Mesodermal cell (in vitro differentiated cells): Measurements from ENCODE around the gene ZC3H12A.
"Not testable (repeated sequence)": the region's sequence is repeated elsewhere in the genome, so short reads cannot be mapped to it uniquely, and the experiment has no call there.

Experiments
- H3K27ac ChIP-seq: 2 replicates; pipeline ENCODE4 v1.7.0; 2013; ENCODE audit warnings: mild to moderate bottlenecking, low read depth, low read length, moderate library complexity; ENCODE audit not compliant: severe bottlenecking
- H3K36me3 ChIP-seq: 2 replicates; pipeline ENCODE4 v1.7.1; 2013; ENCODE audit warnings: mild to moderate bottlenecking, low read length, moderate library complexity; ENCODE audit not compliant: control insufficient read depth, insufficient read depth
- H3K4me1 ChIP-seq: one replicate; pipeline ENCODE4 v1.7.1; 2013; ENCODE audit warnings: mild to moderate bottlenecking, low read length; ENCODE audit not compliant: insufficient read depth, control insufficient read depth, poor library complexity, severe bottlenecking
- H3K4me3 ChIP-seq: 2 replicates; pipeline ENCODE4 v1.7.0; 2013; ENCODE audit warnings: low read length, control low read depth, mild to moderate bottlenecking; ENCODE audit not compliant: insufficient read depth, poor library complexity, severe bottlenecking; ENCODE audit errors: extremely low read depth
- H3K9me3 ChIP-seq: 2 replicates; pipeline ENCODE4 v1.7.1; 2013; ENCODE audit warnings: mild to moderate bottlenecking, low read length, moderate library complexity; ENCODE audit not compliant: control insufficient read depth
- WGBS, 2 experiments: methylation state at CpG; one replicate each; pipeline ENCODE4 v1.1.5; 2013; ENCODE audit warnings: missing lambda C conversion rate in 2 of 2; ENCODE audit not compliant: insufficient coverage in 2 of 2; 5-methylcytosine and 5-hydroxymethylcytosine counted together

ZC3H12A gene

DNA sequence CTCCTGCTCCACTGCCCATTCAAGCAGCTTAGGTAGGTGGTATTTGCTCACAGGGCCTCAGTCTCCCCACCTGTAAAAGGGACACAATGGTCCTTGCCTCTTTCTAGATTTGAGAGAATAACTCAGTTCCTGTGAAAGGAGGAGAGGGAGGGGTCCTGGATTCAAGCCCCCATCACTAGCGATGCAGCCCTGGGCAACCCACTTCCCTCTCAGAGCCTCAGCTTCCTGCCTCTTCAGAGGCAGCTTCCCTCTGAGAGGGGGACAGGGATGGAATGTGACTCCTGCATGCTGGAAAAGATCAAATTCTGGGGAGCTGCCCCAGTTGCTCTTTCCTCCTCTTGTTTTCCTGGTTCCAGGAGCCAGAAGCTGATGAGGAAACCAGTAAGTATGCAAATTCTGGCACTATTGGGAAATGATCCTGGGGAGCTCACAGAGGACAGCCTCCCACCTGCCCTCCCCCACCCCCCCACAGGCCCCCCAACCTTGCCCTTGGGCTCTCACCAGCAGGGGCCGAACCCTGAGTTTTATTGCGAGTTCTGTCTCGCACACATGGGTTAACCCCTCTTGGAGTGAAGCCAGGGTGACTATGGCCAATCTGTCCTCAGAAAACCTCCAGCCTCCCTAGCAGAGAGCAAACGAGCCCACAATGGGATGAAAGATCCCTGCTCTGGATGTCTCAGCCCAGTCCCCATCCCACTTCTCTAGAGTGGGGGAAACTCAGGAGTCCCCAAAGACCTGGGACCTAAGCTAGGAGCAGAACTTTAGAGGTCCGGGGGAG is 11.7 kb downstream of the ZC3H12A start:
- Histone ChIP-seq H3K9me3 (no peaks in the 10 kb centered on the region), H3K4me1 (peaks cover 5% of the 10 kb centered on the region), H3K4me3 (no peak overlapping the region), H3K36me3 (peaks cover 57% of the 10 kb centered on the region), H3K27ac (no peak overlapping the region)
- WGBS, 2 experiments = 71 to 93% methylated on average over 1 to 3 of the region's 6 CpGs

DNA sequence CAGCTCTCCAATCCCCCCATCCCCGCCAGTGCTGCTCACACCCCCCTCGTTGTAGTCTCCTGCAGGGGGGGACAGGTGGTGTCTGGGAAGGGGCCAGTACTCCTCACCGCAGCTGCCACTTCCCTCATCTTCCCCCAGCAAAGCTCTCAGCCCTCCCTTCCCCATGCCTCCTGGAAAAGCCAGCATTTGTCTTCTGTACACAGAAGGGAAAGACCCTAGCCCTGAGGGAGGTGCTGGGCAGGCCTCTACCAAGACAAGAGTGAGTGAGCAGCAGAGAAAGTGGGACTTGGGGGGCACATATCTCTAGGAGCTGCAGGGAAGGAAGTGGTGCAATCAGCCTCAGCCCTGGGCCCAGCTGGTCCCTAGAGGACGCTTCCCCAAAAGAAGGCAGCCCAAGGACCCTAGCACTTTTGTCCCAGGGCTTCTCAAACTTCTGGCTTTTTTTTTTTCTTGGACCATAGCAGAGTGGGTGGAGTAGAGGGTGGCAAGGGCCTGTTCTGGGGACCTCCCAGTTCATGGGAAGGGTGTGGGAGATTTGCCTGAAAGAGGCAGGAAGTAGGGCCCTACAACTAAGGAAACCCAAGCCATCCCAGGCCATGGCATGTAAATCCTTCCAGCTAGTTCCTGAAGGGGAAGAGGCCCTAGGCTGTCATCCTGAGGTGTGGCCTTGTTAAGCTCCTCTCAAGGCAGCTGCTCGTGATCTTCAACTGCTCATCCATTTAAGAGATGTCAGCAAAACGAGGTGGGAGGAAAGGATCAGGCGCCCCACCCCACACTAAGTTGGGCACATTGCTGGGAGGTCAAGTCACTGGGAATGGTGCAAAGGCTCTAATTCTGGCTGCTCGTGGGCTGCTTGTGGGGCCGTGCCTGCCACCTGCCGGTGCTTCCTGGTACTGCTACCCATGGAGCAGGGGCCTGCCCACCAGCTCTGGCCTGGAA is 12.6 kb downstream of the ZC3H12A start:
- peaks cover 51% of the 10 kb centered on the region for H3K36me3 ChIP-seq
- no peak overlapping the region for H3K27ac ChIP-seq
- H3K9me3 ChIP-seq = no peaks in the 10 kb centered on the region
- H3K4me3 ChIP-seq = no peak overlapping the region
- 19 to 22% methylated on average over 4 to 6 of the region's 10 CpGs for WGBS, 2 experiments
- H3K4me1 ChIP-seq = peaks cover 5% of the 10 kb centered on the region

DNA sequence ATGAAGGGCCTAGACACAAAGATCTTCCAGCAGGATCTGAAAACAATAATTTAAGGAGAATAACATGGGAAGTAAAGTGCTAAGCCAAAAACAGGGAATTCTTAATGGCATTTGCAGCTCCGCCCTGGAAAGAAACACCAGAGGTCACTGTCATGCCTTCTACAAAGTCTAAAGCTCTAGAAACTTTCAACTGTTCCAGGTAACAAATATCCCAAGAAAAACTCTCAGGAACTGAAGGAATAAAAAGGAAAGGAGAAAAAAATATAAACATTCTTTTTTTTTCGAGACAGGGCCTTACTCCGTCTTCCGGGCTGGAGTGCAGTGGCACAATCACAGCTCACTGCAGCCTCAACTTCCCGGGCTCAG is 13.2 kb downstream of the ZC3H12A start:
- peaks cover 5% of the 10 kb centered on the region for H3K4me1 ChIP-seq
- no peaks in the 10 kb centered on the region for H3K9me3 ChIP-seq
- H3K36me3 ChIP-seq = peaks cover 50% of the 10 kb centered on the region
- H3K27ac ChIP-seq = no peak overlapping the region
- H3K4me3 ChIP-seq = no peak overlapping the region
- 85 to 86% methylated on average over 3 to 4 of the region's 5 CpGs for WGBS, 2 experiments

- H3K36me3 ChIP-seq = peaks cover 50% of the 10 kb centered on the region
- H3K9me3 ChIP-seq = no peaks in the 10 kb centered on the region
- no peaks in the 10 kb centered on the region for H3K4me1 ChIP-seq
- 100% methylated on average over 1 of the region's 2 CpGs; no CpG with 5 or more reads in 1 of the 2 experiments for WGBS, 2 experiments
- H3K27ac ChIP-seq = no peak overlapping the region
- no peak overlapping the region for H3K4me3 ChIP-seq
Observed at GRCh38 chr1:37493336-37494098, 19.1 kb downstream of the ZC3H12A start.

DNA sequence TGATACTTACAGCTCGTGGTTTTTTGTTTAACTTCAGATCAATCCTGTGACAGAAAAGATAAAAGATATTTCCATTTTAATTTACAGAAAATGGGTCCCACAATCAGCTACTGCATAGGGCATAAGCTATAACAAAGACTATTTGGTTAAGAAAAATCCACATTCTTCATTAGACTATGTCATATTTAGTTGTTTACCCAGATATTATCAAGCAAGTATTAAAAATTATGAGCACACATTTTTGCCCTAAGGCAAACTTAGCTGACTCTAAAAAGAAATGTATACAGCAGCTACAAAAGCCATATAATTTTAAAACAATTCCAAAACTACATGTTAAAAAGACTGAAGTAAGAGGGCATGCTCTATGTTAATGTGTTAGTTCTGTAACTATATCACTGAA is 21.5 kb downstream of the ZC3H12A start:
- H3K36me3 ChIP-seq = peaks cover 51% of the 10 kb centered on the region

DNA sequence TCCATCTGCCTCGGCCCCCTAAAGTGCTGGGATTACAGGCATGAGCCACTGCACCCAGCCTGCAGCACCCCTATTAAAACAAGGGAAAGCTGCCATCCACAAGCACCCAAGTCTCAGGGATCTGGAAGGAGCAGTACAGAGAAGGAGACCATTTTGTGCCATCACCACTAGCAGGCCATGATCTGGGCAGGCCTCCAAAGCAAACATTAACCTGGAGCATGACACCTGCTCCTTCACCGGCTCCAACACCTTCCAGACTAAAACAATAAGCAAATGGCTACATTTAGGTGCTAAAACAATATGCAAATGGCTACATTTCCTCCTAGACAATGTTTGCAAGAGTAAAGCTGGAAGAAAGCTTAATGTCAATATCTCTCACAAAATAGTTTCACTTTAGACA is 23.5 kb downstream of the ZC3H12A start:
- WGBS, 2 experiments = no CpG with 5 or more reads among the region's 2 CpGs
- Histone ChIP-seq H3K4me3 (no peak overlapping the region), H3K9me3 (no peaks in the 10 kb centered on the region), H3K36me3 (peaks cover 56% of the 10 kb centered on the region), H3K27ac (no peak overlapping the region), H3K4me1 (no peaks in the 10 kb centered on the region)

More for the DNA sequence above, 21.5 kb downstream of the ZC3H12A start:
- H3K27ac ChIP-seq = no peak overlapping the region
- no peak overlapping the region for H3K4me3 ChIP-seq
- 100% methylated on average over 1 of the region's 1 CpG; no CpG with 5 or more reads in 1 of the 2 experiments for WGBS, 2 experiments
- no peaks in the 10 kb centered on the region for H3K4me1 ChIP-seq
- H3K9me3 ChIP-seq = no peaks in the 10 kb centered on the region

- Histone ChIP-seq H3K4me1 (no peaks in the 10 kb centered on the region), H3K27ac (no peak overlapping the region), H3K9me3 (no peaks in the 10 kb centered on the region), H3K36me3 (peaks cover 55% of the 10 kb centered on the region), H3K4me3 (no peak overlapping the region)
- WGBS, 2 experiments = 91 to 100% methylated on average over 2 to 4 of the region's 4 CpGs
Observed at GRCh38 chr1:37498872-37499617, 24.7 kb downstream of the ZC3H12A start.

DNA sequence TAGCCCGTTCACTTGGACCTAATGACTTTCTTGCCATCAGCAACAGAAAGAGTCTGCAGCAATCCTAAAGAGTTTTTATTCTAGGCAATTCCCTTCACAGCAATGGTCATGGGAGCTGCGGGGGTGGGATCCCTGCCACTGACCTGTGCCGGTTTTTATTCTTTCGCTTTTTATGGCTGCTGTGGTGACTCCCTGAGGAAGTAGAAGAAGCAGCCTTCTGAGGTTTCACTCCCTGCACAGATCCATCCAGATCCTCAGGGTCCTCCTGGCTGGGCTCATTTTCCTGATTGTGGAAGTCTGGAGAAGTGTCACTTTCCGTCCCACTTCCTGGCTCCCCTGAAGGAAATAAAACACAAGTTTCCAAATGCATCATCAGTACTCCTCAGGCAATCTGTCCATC is 27.3 kb downstream of the ZC3H12A start:
- H3K36me3 ChIP-seq = peaks cover 67% of the 10 kb centered on the region
- no peaks in the 10 kb centered on the region for H3K4me1 ChIP-seq

DNA sequence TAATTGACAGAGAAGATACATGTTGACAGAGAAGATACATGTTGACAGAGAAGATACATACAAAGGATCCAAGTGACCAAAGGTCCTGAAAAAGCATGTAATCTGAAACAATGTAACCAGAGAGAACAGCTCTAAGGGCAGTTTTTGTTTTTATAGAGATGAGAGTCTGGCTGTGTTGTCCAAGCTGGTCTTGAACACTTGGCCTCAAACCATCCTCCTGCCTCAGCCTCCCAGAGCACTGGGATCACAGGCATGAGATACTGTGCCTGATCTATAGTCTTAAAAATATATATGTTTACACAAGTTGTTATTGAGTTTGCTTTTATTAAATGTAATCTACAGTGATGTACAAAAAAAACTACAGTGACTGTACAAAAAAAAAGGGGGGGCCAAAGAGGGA is 27.7 kb downstream of the ZC3H12A start:
- H3K4me3 ChIP-seq = no peak overlapping the region
- peaks cover 68% of the 10 kb centered on the region for H3K36me3 ChIP-seq
- H3K27ac ChIP-seq = no peak overlapping the region
- no peaks in the 10 kb centered on the region for H3K9me3 ChIP-seq
- no peaks in the 10 kb centered on the region for H3K4me1 ChIP-seq

More for the DNA sequence above, 27.3 kb downstream of the ZC3H12A start:
- no peaks in the 10 kb centered on the region for H3K9me3 ChIP-seq
- WGBS, 2 experiments = 98 to 100% methylated on average over 1 to 3 of the region's 5 CpGs
- H3K27ac ChIP-seq = no peak overlapping the region
- H3K4me3 ChIP-seq = no peak overlapping the region

DNA sequence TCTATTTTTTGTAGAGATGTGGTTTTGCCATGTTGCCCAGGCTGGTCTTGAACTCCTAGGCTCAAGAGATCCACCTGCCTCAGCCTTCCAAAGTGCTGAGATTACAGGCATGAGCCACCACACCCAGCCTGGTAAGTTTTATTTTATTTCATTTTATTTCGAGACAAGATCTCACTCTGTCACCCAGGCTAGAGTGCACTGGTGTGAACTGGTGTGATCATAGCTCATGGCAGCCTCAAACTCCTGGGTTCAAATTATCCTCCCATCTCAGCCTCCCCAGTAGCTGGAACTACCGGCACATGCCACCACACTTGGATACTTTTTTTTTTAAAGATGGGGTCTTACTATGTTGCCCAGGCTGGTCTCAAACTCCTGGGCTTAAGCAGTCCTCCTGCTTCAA is 28.4 kb downstream of the ZC3H12A start:
- peaks cover 74% of the 10 kb centered on the region for H3K36me3 ChIP-seq
- H3K4me1 ChIP-seq, H3K4me3 ChIP-seq, H3K9me3 ChIP-seq, H3K27ac ChIP-seq: not testable (repeated sequence)
- WGBS, 2 experiments = no CpG with 5 or more reads among the region's 2 CpGs
